Esophagus muscularis mucosa (tissue), 4 donors: ENCODE measurements around the gene ACE.

Source experiments
- EP300 ChIP-seq: sonication (generic); formaldehyde crosslinking; IDR thresholded peaks from one replicate; pipeline ENCODE4 v1.6.1; 2017; ENCODE audit warnings: antibody characterized with exemption
- POLR2A ChIP-seq: fragments of 450-650 bp; IDR thresholded peaks from one replicate; pipeline ENCODE4 v1.6.1; 2017; ENCODE audit warnings: antibody characterized with exemption, moderate library complexity, mild to moderate bottlenecking, low read depth
- POLR2AphosphoS5 ChIP-seq, 2 donors: sonication (generic); formaldehyde crosslinking; IDR thresholded peaks; one replicate each; pipeline ENCODE4 v1.6.1; 2017; ENCODE audit warnings: antibody characterized with exemption in 2 of 2
- TF ChIP-seq, protein P1 (sequence below), 3 experiments: fragments of 200-600 bp in 2 of 3; fragments of 450-650 bp in 1 of 3; sonication (generic) in 2 of 3; IDR thresholded peaks; one replicate each; pipeline ENCODE4 v1.5.1; 2017 to 2019; ENCODE audit warnings: antibody characterized with exemption in 3 of 3, mild to moderate bottlenecking in 2 of 3, moderate library complexity in 1 of 3

DNA sequence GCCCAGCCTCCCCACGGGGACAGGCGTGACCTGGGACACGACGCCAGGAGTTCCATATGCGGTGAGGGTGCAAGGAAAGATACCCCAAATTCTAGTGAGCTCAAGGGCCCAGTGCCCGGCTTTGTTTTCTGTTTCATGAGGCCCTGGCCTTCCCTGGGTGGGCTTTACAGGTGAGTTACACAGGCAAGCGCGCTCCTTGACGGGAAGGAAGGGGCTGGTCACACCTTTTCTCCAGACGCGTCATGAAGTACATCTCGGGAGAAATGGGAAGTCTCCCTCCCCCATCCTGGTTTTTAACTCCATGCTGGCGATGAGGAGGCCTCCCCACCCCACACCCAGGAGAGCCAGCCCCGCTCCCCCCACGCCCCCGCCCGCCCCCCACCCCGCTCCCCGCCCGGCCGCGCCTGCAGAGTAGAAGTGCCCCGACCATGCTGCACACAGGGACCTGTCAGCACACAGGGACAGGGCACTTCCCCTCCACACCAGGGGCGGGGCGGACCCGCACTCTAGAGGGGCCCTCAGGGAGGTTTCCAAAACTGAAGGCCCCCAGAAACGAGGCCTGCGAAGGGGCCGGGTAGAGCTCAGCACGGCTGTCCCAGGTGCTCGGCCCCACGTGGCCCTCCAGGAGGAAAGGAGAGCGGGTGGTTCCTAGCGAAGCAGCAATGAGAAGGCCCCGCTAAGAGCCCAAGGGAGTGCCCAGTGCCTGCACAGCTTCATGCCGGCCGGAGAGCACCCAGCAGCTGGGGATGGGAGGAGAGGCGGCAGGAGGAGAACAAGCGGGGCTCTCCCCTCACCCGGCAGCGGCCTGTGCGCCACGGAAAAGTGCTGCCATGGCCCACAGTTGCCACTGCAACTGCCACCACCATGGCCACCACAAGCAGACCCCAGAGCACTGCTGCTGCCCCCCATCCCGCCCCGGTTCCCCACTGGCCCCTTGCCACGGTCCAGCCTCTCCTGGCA is 38.5 kb upstream of the ACE start:
- TF ChIP-seq POLR2AphosphoS5 (IDR thresholded peaks at IDR 0.05), result no peak
- TF ChIP-seq POLR2A, result no peak
- TF ChIP-seq, protein P1, sequence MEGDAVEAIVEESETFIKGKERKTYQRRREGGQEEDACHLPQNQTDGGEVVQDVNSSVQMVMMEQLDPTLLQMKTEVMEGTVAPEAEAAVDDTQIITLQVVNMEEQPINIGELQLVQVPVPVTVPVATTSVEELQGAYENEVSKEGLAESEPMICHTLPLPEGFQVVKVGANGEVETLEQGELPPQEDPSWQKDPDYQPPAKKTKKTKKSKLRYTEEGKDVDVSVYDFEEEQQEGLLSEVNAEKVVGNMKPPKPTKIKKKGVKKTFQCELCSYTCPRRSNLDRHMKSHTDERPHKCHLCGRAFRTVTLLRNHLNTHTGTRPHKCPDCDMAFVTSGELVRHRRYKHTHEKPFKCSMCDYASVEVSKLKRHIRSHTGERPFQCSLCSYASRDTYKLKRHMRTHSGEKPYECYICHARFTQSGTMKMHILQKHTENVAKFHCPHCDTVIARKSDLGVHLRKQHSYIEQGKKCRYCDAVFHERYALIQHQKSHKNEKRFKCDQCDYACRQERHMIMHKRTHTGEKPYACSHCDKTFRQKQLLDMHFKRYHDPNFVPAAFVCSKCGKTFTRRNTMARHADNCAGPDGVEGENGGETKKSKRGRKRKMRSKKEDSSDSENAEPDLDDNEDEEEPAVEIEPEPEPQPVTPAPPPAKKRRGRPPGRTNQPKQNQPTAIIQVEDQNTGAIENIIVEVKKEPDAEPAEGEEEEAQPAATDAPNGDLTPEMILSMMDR (IDR thresholded peaks at IDR 0.05), result no peak
- TF ChIP-seq EP300, result no peak
